Astrocyte of the cerebellum (primary cell): Measurements from ENCODE around the gene PPFIA4.

Experiments used
- DNase-seq: peaks from one replicate; pipeline ENCODE4 v3.0.0-alpha.2; 2011; ENCODE audit warnings: low read depth
- H3K4me3 ChIP-seq: 2 replicates; pipeline ENCODE4 v1.5.1; 2011; ENCODE audit warnings: mild to moderate bottlenecking, low read depth, low read length, moderate library complexity
- in situ Hi-C: cut with HindIII; loops from 2 replicates; pipeline ENCODE4 v1.10.0; 2017; ENCODE audit warnings: low sequenced_read_pairs
- TF ChIP-seq, protein P1 (sequence below): IDR thresholded peaks from 2 replicates; pipeline ENCODE4 v1.5.1; 2012; ENCODE audit warnings: low read length, low read depth, moderate library complexity, mild to moderate bottlenecking; ENCODE audit errors: missing control alignments

PPFIA4 gene

DNA sequence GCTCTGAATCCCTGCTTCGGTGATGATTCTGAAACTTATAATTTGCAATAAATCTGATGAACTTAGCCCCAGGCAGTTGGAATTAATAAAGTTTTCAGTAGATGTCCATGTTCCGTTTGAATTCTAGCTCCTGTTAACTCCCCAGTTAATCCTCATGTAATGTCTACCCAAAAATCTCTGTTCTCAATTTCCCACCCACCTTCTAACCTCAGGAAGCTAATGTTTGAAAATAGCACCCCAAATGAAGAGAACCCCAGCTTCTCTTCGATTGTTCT, 55.9 kb downstream of the PPFIA4 start:
- no peak overlapping the region for H3K4me3 ChIP-seq
- TF ChIP-seq, protein P1, sequence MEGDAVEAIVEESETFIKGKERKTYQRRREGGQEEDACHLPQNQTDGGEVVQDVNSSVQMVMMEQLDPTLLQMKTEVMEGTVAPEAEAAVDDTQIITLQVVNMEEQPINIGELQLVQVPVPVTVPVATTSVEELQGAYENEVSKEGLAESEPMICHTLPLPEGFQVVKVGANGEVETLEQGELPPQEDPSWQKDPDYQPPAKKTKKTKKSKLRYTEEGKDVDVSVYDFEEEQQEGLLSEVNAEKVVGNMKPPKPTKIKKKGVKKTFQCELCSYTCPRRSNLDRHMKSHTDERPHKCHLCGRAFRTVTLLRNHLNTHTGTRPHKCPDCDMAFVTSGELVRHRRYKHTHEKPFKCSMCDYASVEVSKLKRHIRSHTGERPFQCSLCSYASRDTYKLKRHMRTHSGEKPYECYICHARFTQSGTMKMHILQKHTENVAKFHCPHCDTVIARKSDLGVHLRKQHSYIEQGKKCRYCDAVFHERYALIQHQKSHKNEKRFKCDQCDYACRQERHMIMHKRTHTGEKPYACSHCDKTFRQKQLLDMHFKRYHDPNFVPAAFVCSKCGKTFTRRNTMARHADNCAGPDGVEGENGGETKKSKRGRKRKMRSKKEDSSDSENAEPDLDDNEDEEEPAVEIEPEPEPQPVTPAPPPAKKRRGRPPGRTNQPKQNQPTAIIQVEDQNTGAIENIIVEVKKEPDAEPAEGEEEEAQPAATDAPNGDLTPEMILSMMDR, result no peak
- in situ Hi-C loops, result no loop called here
- DNase-seq, result no peak

DNA sequence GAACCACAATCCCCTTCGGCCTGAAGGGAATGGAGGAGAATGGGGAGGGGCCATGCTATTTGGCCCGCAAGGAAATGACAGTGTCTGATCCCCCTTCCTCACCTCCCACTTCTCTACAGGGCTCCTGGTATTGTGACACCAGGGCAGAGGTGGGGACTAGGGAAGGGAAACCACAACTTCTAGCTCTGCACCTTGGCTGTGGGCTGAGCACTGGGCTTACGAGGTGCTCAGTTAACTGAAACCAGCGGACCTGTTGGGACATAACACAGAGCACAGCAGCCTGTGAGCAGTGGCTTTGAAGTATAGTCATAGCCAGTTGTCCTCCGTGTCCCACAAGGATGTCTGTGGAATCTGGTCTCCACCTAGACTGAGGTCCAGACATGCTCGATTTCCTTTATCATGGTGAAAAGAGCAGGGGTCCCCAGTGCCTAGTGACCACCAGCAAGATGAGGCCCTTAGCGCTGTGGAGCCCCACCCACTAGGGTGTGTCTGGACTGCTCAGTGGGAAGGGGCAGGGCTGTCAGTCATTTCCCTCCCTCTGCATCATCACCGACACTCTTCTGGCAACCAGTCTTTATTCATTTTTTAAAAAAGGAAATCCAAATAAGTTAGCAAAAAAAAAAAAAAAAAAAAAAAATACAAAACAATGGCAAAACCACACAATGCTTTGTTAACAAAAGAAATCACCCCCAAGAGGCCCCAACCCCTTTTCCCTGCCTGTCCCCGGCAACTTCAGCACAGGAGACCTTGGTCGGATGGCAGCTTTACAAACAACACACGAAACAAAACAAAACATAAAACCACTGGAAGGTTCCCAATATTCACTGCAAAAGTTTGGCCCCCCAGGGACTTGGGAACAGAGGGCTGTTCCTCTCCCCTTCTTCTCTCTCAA, 56.5 kb downstream of the PPFIA4 start:
- DNase-seq, result no peak
- TF ChIP-seq, protein P1, result no peak
- no peak overlapping the region for H3K4me3 ChIP-seq
- in situ Hi-C loops, result no loop called here

DNA sequence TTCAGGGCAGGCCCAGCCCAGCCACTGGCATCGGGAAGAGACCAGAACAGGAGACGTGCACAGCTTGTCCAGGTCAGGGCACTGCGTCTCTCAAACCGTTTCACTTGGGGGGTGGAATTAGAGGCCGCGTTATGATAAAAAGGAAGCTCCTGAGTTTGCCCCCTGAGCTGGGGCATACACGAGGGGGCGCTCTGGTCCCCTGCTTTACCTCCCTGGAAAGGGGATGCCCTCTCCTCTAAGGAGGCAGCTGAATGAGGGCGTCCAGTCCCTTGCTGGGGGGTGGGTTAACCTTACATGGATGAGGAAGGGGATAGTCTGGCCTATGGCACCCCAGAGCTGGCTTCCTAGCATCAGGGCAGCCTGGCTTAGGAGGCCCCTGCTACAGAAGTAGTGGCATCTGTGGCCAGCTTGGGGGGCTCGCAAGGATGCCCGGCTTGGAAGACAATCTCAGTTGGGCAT, 57.2 kb downstream of the PPFIA4 start:
- no peak overlapping the region for H3K4me3 ChIP-seq
- in situ Hi-C loops, result no loop called here
- TF ChIP-seq, protein P1, result no peak
- no peak for DNase-seq

DNA sequence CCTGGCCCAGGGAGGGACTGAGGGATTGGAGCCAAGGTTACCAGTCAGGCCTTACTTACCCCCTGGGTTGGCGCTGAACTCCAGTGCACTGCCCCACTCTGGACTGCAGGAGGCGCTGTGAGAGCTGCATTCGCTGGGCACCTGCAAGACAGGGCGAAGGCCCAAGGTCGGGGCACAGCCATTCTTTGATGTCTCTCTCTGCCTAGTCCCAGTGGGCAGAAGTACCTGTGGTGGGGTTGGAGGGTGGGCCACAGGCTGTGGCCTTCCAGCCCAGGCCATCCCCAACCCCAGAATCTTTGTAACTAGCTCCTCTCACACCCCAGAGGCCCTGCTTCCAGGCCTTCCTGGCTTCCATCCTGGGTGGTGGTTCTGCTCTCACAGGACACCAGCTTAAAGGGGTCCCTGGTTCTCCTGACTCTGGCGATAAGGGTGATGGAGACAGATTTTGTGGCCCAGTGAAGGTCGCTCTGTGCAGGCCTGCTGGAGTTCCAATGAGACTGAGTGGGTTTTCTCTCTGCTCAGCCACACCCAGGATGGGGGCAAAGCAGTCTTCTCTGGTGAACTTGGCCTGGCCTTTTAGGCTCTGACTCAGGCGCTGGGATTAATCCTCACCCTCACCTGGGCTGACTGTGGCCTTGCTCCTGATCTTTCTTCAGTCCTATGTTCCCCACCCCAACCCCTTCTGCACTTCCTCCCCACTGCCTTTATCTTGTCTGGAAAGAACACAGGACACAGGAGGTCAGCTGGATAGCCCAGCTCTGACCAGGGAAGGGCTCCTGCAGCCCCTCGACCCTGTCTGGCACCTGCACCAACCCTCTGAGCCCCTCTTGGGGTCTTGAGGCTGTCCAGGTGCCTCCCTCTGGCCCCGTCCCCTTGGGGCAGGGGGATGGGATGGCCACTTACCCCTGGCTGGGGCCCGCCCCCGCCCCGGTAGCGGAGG, 58.6 kb downstream of the PPFIA4 start:
- H3K4me3 ChIP-seq, result no peak overlapping the region
- no peak for DNase-seq
- in situ Hi-C loops, result no loop called here
- TF ChIP-seq, protein P1, result peak; percentile 29

DNA sequence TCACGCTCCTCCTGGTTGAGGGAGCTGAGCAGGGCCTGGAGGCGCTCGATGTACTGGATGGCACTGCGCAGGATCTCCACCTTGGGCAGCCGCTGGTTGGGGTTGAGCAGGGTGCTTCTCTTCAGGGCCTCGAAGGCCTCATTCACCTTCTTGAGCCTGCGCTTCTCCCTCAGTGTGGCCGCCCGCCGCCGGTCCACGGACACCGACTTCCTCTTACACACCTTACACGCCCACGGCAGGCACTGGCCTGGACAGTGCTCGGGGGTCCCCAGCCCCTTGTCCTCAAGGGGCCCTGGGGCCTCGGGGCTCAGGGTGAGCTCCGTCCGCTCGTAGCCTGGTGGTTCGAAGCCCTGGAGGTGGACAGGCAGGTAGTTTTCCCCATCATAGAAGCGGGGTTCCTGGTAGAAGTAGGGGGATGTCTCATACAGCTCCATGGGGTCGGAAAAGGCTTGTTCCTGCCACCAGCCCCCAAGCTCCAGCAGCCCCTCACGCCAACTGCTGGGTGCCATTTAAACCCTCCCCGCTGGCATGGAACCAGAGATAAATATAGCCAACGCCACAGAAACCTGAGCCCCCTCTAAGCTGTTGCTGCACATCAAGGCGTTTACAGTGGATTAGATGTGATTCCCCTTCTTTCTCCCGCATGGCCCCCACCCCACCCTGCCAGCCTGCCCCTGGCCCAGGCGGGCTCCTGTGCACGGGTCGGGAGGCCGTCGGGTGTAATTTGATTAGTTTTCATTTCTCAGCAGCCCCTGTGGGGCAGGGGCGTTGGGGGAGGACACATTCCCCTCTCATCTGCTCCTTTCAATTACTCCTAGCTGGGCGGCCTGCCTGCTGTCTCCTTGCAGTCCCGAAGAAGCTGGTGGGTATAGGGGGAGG, 59.5 kb downstream of the PPFIA4 start, which contains the start of gene MYOG:
Gene MYOG, minus strand, starts transcription at position 485 of the 879 bp plus-strand sequence. Its CDS starts 51 bp downstream, at position 434.
- no peak for DNase-seq

More for the DNA sequence above, 59.5 kb downstream of the PPFIA4 start, which contains the start of gene MYOG:
- TF ChIP-seq, protein P1, result no peak
- H3K4me3 ChIP-seq, result no peak within 1 kb of the TSS
- in situ Hi-C loops, result no loop called here
